ENCODE results near the gene PYCR2.

- TF ChIP-seq POLR2A (IDR thresholded peaks at IDR 0.05; ENCODE audit: low read length) (no peak), GATA1 (IDR thresholded peaks at IDR 0.05; ENCODE audit: low read depth, low read length) (no peak)
These were observed 52.0 kb downstream of the PYCR2 start for GRCh38 chr1:225872075-225872430.

All from erythroblast (primary cell).